Measurements from ENCODE around the gene SNX5. TPM values are rescaled to one million over a fixed set of nuclear protein-coding genes. Genes with fewer than 3 reads are reported as not detected.

Gene SNX5
- total RNA-seq, 1 experiment from 2014 or later, result 43.0 TPM

GRCh38 chr20:18004384-18005031 is 35.9 kb upstream of the SNX5 start:
- intact Hi-C loops (cut with micrococcal nuclease; ENCODE audit: unreplicated experiment), result no loop called here

GRCh38 chr20:18003897-18004296 is 35.3 kb upstream of the SNX5 start:
- no peak overlapping the region for H3K27ac Mint-ChIP-seq (ENCODE audit: unreplicated experiment)
- H3K4me3 Mint-ChIP-seq (ENCODE audit: low read depth, unreplicated experiment), result no peak overlapping the region
- BruUV-seq (replicated peaks), result no TSS peak
- H3K4me1 Mint-ChIP-seq (ENCODE audit: low read depth, unreplicated experiment), result no peaks in the 10 kb centered on the region
- no peak for TF ChIP-seq CTCF (IDR thresholded peaks at IDR 0.05; ENCODE audit: unreplicated experiment)
- no peak for DNase-seq
- no peaks in the 10 kb centered on the region for H3K9me3 Mint-ChIP-seq (ENCODE audit: low read depth, unreplicated experiment)
- H3K36me3 Mint-ChIP-seq (ENCODE audit: insufficient read depth, unreplicated experiment), result no peaks in the 10 kb centered on the region
- CTCF ChIA-PET, result no interaction called here
- intact Hi-C loops (cut with micrococcal nuclease; ENCODE audit: unreplicated experiment), result no loop called here
- H3K27me3 Mint-ChIP-seq (ENCODE audit: unreplicated experiment), result no peaks in the 10 kb centered on the region

More at GRCh38 chr20:18004384-18005031, 35.9 kb upstream of the SNX5 start:
- no TSS peak for BruUV-seq (replicated peaks)
- H3K27ac Mint-ChIP-seq (ENCODE audit: unreplicated experiment), result no peak overlapping the region
- no peaks in the 10 kb centered on the region for H3K4me1 Mint-ChIP-seq (ENCODE audit: low read depth, unreplicated experiment)
- no peak for DNase-seq
- CTCF ChIA-PET, result no interaction called here
- no peaks in the 10 kb centered on the region for H3K9me3 Mint-ChIP-seq (ENCODE audit: low read depth, unreplicated experiment)
- no peaks in the 10 kb centered on the region for H3K36me3 Mint-ChIP-seq (ENCODE audit: insufficient read depth, unreplicated experiment)
- no peak overlapping the region for H3K4me3 Mint-ChIP-seq (ENCODE audit: low read depth, unreplicated experiment)
- no peaks in the 10 kb centered on the region for H3K27me3 Mint-ChIP-seq (ENCODE audit: unreplicated experiment)
- no peak for TF ChIP-seq CTCF (IDR thresholded peaks at IDR 0.05; ENCODE audit: unreplicated experiment)

- peak overlapping the region; percentile 34 for H3K27ac Mint-ChIP-seq (ENCODE audit: unreplicated experiment)
- intact Hi-C loops (cut with micrococcal nuclease; ENCODE audit: unreplicated experiment), result no loop called here
- CTCF ChIA-PET, result no interaction called here
Measured at GRCh38 chr20:18001131-18001921, 32.7 kb upstream of the SNX5 start.

GRCh38 chr20:17999566-17999965 is 31.0 kb upstream of the SNX5 start:
- no peak for DNase-seq
- CTCF ChIA-PET, result no interaction called here
- intact Hi-C loops (cut with micrococcal nuclease; ENCODE audit: unreplicated experiment), result loop anchor here (10.0 kb wide), 1 partner anchor 495 kb away; no protein-coding TSS in a partner anchor
- no peak for TF ChIP-seq CTCF (IDR thresholded peaks at IDR 0.05; ENCODE audit: unreplicated experiment)
- H3K27ac Mint-ChIP-seq (ENCODE audit: unreplicated experiment), result no peak overlapping the region
- no peaks in the 10 kb centered on the region for H3K4me1 Mint-ChIP-seq (ENCODE audit: low read depth, unreplicated experiment)
- no peaks in the 10 kb centered on the region for H3K27me3 Mint-ChIP-seq (ENCODE audit: unreplicated experiment)
- BruUV-seq (replicated peaks), result no TSS peak
- H3K9me3 Mint-ChIP-seq (ENCODE audit: low read depth, unreplicated experiment), result no peaks in the 10 kb centered on the region
- H3K36me3 Mint-ChIP-seq (ENCODE audit: insufficient read depth, unreplicated experiment), result no peaks in the 10 kb centered on the region
- no peak overlapping the region for H3K4me3 Mint-ChIP-seq (ENCODE audit: low read depth, unreplicated experiment)

More at GRCh38 chr20:18001131-18001921, 32.7 kb upstream of the SNX5 start:
- no peaks in the 10 kb centered on the region for H3K4me1 Mint-ChIP-seq (ENCODE audit: low read depth, unreplicated experiment)
- no peaks in the 10 kb centered on the region for H3K9me3 Mint-ChIP-seq (ENCODE audit: low read depth, unreplicated experiment)
- no peak overlapping the region for H3K4me3 Mint-ChIP-seq (ENCODE audit: low read depth, unreplicated experiment)
- no peaks in the 10 kb centered on the region for H3K36me3 Mint-ChIP-seq (ENCODE audit: insufficient read depth, unreplicated experiment)
- no peak for TF ChIP-seq CTCF (IDR thresholded peaks at IDR 0.05; ENCODE audit: unreplicated experiment)
- no TSS peak for BruUV-seq (replicated peaks)
- peak; percentile 0 for DNase-seq
- no peaks in the 10 kb centered on the region for H3K27me3 Mint-ChIP-seq (ENCODE audit: unreplicated experiment)
